GM18907 (cell line): ENCODE measurements around the gene SP100.

Source experiments
- ATAC-seq: cut with Tn5 transposase; IDR thresholded peaks from one replicate; pipeline ENCODE4 v1.9.1; 2021; ENCODE audit warnings: mild to moderate bottlenecking, moderate library complexity; ENCODE audit not compliant: unreplicated experiment

SP100 gene

GRCh38 chr2:230592775-230593174 lies 176.8 kb downstream of the SP100 start:
- no peak for ATAC-seq
